Right atrium auricular region (tissue), 2 donors: ENCODE results near the gene DNAH8. TPM values are rescaled to one million over a fixed set of nuclear protein-coding genes. Genes with fewer than 3 reads are reported as not detected.
A peak's percentile ranks its signal among the peaks of the same experiment; 100 is the strongest.

Experiments used
- DNase-seq: peaks from one replicate; pipeline ENCODE4 v3.0.0-alpha.2; 2019; ENCODE audit warnings: low spot score
- H3K27ac ChIP-seq, 2 donors: fragments of 200-600 bp; sonication (generic); 1 replicate in 1 of 2; 2 replicates in 1 of 2; pipeline ENCODE4 v1.5.1; 2016 to 2019
- H3K27me3 ChIP-seq, 2 donors: fragments of 200-600 bp; sonication (generic); one replicate each; pipeline versions ENCODE4 v1.5.1 to v1.6.0; 2017 to 2019
- H3K36me3 ChIP-seq: fragments of 200-600 bp; sonication (generic); one replicate; pipeline ENCODE4 v1.5.1; 2016
- H3K4me1 ChIP-seq, 2 donors: fragments of 200-600 bp; sonication (generic); one replicate each; pipeline versions ENCODE4 v1.5.1 to v1.6.0; 2017 to 2019
- H3K4me3 ChIP-seq, 2 donors: fragments of 200-600 bp; sonication (generic); 1 replicate in 1 of 2; 2 replicates in 1 of 2; pipeline ENCODE4 v1.5.1; 2017 to 2019; ENCODE audit warnings: mild to moderate bottlenecking in 1 of 2, moderate library complexity in 1 of 2
- H3K9me3 ChIP-seq, 2 donors: fragments of 200-600 bp; sonication (generic); one replicate each; pipeline ENCODE4 v1.5.1; 2019
- total RNA-seq, 2 donors: library from RNA; depleted of rRNA; stranded (reverse); fragments of >200 nt; gene quantifications; one replicate each; pipeline ENCODE4 v1.1.0, GENCODE V29; 2016
- TF ChIP-seq, protein P1 (sequence below), 2 donors: fragments of 200-600 bp; sonication (generic); IDR thresholded peaks; one replicate each; pipeline ENCODE4 v1.5.1; 2019; ENCODE audit warnings: antibody characterized with exemption in 2 of 2

DNAH8 gene
- total RNA-seq, 2 donors from 2014 or later: 0.04 TPM; not detected in 1

DNA sequence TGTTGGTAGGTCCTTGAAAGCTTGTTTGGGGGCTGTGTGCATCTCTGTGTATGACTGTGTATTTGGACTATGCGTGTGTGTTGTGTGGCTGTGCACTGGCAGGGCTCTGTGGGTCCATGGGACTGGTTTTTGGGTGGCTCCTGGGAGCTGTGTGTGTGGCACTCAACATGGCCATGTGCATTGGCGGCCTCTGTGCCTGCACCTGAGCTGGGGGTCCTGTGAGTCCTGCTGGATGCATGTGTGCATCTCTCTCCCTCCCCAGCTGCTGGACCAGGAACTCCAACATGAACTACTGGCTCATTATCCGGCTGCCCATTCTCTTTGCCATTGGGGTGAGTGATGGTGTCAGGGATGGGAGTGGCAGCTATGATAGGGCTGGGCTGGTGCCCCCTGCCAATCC lies 363.6 kb downstream of the DNAH8 start:
- TF ChIP-seq, protein P1, sequence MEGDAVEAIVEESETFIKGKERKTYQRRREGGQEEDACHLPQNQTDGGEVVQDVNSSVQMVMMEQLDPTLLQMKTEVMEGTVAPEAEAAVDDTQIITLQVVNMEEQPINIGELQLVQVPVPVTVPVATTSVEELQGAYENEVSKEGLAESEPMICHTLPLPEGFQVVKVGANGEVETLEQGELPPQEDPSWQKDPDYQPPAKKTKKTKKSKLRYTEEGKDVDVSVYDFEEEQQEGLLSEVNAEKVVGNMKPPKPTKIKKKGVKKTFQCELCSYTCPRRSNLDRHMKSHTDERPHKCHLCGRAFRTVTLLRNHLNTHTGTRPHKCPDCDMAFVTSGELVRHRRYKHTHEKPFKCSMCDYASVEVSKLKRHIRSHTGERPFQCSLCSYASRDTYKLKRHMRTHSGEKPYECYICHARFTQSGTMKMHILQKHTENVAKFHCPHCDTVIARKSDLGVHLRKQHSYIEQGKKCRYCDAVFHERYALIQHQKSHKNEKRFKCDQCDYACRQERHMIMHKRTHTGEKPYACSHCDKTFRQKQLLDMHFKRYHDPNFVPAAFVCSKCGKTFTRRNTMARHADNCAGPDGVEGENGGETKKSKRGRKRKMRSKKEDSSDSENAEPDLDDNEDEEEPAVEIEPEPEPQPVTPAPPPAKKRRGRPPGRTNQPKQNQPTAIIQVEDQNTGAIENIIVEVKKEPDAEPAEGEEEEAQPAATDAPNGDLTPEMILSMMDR (IDR thresholded peaks at IDR 0.05): no peak
- peak; percentile 30 for DNase-seq

DNA sequence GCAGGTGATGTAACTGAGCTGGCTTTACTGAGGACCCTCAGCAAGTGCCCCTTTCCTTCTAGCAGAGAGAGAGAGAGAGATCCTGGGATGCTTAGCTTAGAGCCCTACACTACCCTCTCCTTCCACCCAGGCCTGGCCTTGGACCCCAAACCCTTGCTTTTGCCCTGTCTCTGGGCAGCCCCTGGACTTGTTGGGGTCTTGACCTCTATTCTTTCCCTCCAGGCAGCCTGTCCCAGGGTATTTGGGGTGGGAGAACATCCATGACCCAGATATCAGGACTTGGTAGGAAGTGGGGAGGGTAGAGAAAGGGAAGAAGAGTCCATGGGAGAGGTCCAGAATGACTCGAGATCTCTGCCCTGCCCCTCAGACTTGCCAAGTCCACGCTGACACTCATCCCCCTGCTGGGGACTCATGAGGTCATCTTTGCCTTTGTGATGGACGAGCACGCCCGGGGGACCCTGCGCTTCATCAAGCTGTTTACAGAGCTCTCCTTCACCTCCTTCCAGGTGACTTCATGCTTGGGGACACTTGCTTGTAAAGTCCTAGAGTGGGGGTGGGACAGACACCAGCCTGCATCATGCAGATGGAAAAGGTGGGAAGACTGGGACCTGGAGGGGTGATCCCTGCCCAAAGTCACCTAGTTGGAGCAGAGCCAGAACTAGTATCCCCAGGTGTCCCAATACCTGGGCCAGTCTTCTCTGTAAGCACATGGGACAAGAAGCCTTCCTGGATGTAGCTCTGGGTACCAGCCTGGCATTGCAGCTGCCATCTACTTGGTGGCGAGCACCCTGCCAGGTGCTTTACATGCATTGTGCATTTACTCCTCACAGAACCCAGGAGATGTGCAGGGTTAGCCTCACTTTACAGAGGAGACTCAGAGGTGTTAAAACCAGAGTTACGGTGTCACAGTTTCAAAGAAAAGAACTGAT lies 364.4 kb downstream of the DNAH8 start:
- TF ChIP-seq, protein P1 (IDR thresholded peaks at IDR 0.05): no peak
- no peak overlapping the region for H3K4me3 ChIP-seq
- no peak overlapping the region for H3K27ac ChIP-seq
- H3K27me3 ChIP-seq: no peaks in the 10 kb centered on the region
- H3K4me1 ChIP-seq: no peaks in the 10 kb centered on the region
- H3K9me3 ChIP-seq: no peaks in the 10 kb centered on the region
- no peaks in the 10 kb centered on the region for H3K36me3 ChIP-seq
- no peak for DNase-seq

More for the DNA sequence above, 363.6 kb downstream of the DNAH8 start:
- Histone ChIP-seq H3K27me3 (no peaks in the 10 kb centered on the region), H3K4me1 (no peaks in the 10 kb centered on the region), H3K36me3 (no peaks in the 10 kb centered on the region), H3K9me3 (no peaks in the 10 kb centered on the region), H3K27ac (no peak overlapping the region), H3K4me3 (no peak overlapping the region)

Other genes starting within 250 kb of the DNAH8 start
- gene BTBD9, start 75.4 kb upstream of the DNAH8 start, total RNA-seq: 10 to 100 TPM; 14.2 to 18.2 TPM
- gene GLO1, start 12.2 kb upstream of the DNAH8 start, total RNA-seq: 100 to 1,000 TPM in 1 of 2 donors, 10 to 100 TPM in 1; 95.6 to 137 TPM